Renal cortex interstitium (tissue), 11 donors: Measurements from ENCODE around the gene TRPM3. TPM values are rescaled to one million over a fixed set of nuclear protein-coding genes. Genes with fewer than 3 reads are reported as not detected.

Experiments used
- DNase-seq, 11 donors: peaks; one replicate each; pipeline ENCODE4 v3.0.0-alpha.2; 2013; ENCODE audit warnings: low read depth in 9 of 11, low spot score in 4 of 11; ENCODE audit errors: extremely low read depth in 1 of 11
- polyA plus RNA-seq, 3 donors: library from polyadenylated mRNA; unstranded; fragments of 120-200 nt; gene quantifications; one replicate each; pipeline ENCODE4 v1.2.1, GENCODE V29; 2013; ENCODE audit not compliant: insufficient read length in 3 of 3

Gene TRPM3
- polyA plus RNA-seq, 3 donors, result 12.4 to 14.9 (median 13.2) TPM

DNA sequence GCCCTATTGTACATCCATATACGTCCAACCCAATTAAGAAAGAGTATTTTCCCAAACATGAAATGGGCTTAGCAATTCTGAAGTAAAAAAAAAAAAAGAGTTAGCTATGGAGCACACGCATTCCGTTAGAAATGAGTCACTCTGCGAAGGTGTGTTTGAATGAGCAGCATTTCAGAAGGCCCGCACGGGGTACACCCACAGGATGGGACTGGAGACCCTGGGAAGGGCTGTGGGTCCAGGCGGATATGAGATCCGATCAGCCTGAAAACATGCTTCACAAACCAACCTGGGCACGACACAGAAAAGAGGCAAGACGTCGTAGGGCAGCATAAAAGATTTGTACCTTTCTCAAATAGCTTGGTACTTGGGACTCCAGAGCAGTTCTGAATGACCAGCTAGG lies 533.0 kb downstream of the TRPM3 start:
- DNase-seq, result no peak

DNA sequence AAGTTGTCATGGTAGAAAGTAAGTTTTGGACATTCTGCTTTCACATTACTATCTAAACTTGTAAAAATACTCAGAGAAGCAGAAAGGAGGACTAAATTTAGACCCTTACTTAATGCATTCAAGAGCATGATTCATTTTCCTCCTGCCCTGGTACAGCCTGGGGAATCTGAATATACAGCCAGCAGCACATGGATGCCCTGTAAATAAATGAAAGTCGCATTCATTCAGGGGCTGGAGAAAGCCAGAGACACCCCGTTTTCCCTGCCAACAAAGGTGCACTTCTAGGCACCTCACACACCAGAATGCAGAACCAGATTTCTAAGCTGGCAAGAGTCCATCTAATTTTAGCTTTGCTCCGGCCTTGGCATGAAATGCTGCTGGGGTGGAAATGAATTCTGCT lies 534.2 kb downstream of the TRPM3 start:
- DNase-seq, result no peak

DNA sequence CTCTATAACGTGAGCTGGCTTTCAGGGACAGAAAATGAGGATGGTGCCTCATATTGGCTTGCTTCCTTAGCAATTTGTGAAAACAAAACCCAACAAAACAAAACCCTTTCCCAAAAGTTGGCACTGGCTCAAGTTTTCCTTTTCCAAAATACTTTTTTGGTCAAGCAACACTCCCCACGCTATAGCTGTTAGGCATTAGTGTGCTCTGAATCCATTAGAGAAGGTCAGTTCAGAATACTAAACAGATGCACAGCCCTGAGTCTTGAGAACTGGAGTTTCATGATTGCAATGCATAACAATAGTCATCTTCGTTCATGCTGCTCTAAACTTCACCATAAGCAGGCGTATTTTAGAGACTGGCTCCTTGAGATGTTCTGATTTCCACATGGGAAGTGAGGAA lies 534.9 kb downstream of the TRPM3 start:
- no peak for DNase-seq

DNA sequence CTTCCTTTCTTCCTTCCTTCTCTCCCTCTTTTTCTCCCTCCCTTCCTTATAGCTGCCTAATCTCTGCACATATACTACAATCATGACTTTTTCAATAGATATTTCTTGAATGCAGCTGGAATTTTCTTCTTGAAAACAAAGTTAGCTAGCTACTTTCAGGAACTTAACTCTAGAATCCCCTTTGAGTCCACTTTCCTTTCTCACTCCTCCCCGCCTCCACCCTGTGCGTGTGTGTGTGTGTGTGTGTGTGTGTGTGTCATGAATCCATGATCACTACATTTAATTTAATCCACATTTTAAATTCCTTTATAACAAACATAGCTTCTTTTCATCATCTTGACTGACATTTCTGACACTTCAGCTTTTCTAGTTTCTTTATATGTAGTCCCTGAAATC lies 539.5 kb downstream of the TRPM3 start:
- no peak for DNase-seq

DNA sequence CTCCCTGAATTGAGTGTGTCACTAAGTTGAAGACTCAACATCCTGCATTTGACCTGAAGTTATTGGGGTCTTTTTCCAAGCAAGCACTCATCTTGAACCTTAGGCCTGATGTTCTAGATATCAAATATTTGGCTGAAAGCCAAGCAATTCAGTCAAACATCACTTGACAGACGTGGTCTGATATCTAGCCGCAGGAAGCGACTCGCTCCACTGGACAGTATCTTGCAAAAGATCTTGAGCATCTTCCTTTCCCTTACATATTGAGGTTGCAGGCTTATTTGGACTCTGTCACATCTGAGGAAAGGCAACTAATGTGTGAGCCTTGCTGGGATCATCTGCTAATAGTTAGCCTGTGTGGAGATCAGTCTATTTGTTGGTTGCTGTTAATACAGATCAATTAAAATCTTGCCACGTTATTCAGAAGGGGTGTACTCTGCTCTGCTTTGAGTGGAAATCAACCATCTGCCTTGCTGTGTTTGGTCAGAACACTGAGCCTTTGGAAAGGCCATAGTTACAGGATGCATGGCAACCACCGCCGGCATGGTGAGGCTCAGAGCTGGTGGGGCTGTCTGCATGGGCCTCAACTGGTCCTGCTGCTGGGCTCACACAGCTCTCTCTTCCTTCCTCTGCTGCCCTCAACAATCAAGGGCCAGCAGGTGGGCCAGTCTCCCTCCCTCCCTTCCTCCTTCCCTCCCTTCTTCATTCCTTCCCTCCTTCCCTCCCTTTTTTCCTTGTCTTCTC lies 540.0 kb downstream of the TRPM3 start:
- no peak for DNase-seq

DNA sequence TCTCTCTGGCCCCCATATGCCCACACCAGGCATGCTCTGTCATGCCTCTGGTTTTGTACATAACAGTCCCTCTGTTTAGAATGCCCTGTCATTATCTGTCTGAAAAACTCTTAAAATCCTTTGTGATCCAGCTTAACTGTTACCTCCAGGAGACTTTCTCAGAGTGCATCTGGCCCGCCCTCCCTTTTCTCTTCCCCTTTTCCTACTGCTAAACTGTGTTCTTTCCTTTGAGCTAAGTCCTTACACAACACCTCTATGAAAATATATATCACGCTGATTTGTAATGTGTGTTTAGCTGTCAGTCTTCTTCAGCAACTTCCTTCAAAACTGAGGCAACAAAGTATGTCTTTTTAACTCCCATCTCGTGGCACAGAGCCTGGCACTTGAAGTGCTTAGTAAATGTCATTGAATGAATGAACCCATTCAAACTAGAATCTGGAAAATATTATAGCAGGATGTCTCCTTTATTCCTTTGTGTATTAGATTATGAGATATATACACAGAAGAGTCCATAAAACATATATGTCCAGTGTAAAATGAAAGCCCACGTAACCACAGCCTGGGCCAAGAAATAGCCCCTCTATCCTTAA lies 540.7 kb downstream of the TRPM3 start:
- no peak for DNase-seq

DNA sequence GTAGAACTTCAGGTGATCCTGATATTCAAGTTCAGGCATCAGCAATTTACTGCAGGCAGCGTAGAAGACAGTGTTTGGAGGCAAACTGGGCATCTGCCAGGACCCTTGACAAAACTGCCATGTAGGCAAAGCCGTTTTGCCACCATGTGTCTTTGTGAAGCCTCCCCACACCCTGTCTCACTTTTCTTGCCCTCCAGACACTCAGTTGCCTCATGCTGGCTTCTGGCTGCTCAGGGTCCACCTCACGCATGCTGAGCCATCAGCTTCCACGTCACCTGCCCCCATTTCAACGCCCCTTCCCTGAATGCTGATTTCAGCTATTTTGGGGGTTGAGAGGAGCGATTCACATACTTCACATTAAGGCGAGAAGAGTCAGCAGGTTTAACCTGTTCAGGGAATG lies 541.7 kb downstream of the TRPM3 start:
- DNase-seq, result no peak

DNA sequence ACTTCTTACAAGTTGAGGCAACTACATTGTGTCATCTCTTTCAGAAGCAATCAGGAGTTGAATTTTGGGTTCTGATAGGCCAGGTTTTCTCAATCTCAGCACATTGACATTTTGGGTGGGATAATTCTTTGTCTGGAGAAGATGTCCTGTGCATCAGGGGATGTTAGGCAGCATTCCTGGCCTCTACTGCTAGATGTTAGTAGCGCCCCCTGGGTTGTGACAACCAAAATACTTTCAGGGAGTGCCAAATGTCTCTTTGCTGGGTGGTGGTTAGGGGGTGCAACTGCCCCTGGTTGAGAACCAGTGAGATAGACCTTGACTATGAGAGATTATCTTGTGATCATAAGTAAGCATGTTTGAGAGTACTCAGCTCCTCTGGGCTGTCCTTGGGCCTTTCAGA lies 542.7 kb downstream of the TRPM3 start:
- no peak for DNase-seq

DNA sequence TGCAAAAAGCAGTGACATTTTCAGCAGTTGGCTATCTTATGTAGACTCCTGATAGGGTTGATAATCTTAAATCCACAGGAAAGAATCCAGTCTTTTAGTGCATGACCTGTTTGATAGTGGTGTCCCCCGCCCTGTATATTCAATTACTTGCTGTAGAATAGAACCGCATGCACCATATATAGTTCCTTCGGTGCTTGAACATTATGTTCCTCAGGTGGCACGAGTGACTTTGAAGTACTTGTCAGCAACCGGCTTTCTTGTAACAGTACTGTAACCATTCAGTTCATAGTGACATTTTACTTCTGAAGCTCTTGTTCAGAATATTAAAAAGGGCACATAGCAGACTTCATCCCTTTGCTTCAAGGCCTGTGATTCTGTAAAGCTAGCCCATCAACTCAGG lies 543.8 kb downstream of the TRPM3 start:
- DNase-seq, result no peak

DNA sequence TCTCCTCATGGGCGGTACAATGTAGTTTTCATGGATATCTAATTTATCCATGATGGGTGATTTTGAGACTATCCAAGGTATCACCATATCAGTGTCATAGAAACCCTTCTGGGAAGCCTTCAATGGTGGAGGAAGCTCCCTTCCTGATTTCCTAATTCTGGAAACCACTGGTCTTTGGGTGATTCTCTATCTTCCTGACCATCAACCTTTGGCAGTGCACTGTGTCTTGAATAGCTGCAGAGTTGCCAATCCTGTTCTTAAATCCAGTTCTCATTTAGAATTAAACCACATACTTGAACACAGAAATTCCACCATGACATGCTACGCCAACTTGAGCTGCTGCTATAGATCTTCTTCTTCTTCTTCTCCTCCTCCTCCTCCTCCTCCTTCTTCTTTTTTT lies 545.3 kb downstream of the TRPM3 start:
- DNase-seq, result no peak

DNA sequence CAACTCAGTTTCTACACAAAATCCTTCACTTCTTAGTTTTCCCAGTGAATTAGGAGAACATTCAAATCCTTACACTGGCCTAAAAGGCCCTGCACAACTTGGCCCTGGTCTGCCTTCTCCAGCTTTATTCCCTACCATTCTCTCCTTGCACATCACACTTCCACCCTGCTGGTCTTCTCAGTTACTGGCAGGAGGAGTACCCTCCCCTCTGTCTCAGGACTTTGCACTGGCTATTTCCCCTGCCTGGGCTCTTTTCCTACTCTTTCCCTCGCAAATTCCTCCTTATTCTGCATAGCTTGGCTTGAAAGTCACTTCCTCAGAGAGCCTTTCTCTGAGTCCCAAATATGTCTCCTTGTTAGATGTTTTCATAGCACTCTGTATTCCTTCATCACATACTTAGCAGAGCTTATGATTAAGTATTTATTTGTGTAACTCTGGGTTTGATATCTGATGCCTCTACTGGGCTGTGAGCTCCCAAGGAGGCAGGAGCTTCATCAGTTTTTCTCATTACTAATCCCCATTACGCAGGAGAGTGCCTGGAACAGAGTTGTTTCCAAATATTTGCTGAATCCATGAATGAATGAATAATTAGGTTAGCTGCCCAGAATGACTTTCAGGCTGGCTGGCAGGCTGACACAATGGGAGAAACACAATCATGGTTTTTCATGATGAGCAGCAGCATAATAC lies 547.1 kb downstream of the TRPM3 start:
- DNase-seq, result no peak

DNA sequence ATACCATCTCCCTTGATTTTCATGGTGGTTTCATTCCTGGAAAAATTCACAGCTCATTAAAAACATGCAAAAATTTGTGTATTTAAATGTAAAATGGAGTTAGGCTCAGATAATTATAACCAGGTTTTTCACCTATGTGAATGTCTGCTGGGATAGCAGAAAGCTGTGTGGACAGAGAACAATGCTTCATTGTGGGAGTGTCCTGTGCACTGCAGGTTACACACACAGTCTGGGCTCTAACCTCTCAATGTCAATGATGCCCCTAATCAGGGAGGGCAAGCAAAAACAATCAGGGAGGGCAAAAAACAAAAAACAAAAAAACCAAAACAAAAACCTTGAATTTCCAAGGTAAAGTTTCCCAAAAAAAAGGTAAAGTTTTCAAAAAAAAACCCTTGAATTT lies 548.1 kb downstream of the TRPM3 start:
- DNase-seq, result no peak

DNA sequence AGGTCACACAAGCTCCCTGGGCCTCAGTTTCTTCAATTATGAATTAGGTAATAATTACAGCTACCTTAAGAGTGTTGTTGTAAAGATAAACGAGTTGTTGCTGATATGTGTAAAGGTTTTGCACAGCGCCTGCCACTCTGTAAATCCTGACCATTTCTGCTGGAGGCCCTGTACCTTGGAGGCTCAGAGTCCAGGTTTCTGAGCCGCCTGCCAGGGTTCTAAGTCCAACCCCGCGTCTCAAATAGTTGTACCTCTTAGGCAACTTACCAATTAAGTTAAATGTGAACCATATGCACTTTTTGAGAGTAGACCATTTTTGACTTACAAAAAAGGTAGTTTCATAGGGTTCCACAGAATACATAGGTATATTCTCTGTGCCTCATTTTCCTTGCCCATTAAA lies 550.2 kb downstream of the TRPM3 start:
- no peak for DNase-seq

DNA sequence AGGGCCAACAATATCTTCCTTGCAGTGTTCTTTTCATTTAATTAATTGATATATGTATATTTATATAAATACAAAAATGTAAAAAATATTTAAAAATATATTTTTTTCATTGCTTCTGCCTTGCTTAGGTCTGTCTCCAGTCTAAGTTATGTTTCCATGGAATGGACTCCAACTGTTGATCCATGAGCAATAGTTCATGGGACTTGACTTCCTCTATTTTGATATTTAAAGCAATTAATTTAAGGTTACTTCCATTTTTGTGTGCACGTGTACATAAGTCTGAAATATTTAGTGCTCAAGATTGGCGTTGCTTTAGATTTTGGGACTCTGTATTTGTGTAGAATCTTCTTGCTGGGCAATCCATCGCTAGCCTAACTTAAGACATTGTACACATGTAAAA lies 551.6 kb downstream of the TRPM3 start:
- no peak for DNase-seq

DNA sequence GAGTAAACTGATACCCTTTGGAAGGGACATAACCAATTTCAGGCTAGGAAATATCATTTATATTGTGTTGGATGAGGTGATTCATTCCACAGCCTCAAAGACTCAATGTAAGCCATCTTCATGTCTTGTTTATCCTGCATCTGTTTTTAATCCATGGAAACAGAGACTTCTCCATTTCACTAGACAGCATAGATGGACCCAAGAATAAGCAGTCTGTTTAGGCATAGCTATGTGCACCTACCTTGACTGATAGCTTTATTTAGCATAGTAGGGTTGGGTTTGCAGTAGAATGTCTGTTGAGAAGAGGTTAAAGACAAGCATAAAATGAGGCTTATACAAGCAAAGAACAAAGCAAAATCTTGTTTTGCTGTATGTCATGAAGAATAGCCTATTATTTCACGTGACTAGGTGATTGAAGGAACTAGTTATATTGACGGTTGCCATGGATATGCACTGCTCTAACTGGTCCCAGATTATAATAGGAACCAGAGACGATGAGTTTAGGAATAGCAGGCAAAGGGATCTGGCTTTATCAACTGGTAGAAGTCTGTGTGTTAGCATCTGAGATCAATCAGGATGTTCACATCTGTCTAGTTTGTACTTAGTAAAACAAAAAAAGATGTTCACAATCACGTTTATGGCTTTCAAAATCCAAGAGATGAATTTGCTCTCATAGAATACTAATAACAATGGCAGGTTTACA lies 552.2 kb downstream of the TRPM3 start:
- DNase-seq, result no peak

DNA sequence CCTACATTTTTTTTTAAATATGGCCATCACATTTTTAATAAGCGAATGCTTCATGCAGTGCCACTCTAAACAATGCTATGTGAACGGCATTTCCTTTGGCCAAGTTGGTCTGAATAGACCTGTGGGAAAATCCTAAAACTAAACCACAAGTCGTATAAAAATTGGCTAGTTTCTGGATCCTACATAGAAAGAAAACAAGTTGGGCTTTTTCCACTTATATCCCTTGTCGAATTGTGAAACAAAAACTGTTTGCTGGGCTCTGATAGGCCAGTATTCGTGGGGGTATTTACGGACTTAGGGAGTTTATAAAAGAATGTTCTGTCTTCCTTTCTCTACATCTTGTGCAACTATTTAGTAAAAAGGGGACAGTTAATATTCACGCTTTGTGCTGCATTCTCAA lies 553.9 kb downstream of the TRPM3 start:
- DNase-seq, result no peak

DNA sequence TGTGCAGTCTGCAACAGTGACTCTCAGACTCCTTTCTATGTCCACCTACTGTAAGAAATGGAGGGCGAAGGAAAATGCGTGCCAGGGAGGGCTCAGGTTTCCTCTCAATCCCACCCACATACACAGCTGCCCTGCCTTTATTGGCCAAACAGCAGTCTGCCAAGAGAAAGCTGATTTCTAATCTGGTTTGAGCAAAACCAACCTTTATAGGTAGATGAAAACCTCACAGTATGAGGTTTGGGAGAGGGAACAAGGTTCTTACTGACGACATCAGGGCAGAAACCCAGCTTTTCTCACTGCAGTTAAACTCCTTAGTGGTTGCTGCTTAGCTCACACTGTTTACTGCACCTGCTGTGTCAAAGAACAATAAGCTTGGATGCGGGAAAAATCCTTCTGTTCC lies 554.7 kb downstream of the TRPM3 start:
- no peak for DNase-seq

DNA sequence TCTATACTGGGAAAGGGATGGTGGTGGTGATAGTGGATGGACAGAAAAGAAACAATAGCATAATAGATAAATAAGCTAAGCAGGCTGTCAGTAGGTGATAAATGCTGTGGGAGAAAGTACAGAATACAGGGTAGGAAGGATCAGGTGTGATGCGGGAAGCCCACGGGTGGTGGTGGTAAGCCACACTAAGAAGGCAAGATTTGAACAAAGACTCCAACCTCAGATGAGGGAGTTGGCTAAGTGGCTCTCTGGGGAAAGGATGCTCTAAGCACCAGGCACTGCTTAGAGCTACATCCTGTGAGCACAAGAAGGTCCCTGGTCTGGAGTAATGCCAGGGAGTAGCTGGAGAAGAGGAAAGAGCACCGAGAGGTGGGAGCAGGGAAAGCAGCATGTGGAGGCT lies 555.4 kb downstream of the TRPM3 start:
- no peak for DNase-seq

DNA sequence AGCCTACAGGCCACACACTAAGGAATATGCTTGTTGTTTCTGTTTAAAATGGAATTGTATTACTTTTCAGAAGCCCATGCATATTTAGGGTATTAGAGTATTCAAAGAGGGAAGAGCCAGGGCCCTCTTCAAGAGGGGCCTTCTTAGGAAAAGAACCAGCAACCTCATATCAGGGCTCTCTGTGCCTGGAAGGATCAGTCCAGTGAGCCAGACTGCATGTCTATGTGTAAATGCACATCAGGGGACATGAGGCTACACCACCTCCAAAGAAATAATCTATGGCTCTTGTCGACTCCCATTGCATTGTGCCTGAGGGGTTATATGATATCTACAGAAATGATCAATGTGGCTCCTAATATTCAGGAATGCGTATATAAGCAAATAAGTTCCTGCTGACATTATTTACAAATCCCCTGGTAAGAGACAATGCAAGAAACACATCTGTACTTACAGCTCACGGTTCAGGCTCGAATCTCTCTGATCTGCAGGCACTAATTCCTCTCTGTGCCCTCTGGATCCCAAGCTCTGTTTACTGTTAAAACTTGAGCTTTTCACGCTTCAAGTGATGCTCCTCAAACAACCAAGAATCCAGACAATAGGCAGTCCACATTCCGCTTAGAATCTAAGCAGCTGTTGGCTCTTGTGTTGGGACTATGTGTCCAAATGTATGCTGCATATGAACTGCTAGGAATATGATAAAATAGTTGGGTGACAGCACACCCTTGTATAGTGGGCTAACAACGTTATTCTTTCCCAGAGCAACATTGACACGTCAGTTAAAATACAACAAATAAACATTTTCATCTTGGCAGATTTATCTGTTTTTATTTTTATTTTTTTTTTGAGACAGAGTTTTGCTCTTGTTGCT lies 556.7 kb downstream of the TRPM3 start:
- no peak for DNase-seq
